Prostate gland (tissue), 2 donors: ENCODE results near the gene NAE1. TPM values are rescaled to one million over a fixed set of nuclear protein-coding genes. Genes with fewer than 3 reads are reported as not detected.

Experiments used
- DNase-seq: peaks from one replicate; pipeline ENCODE4 v3.0.0-alpha.2; 2019; ENCODE audit warnings: low spot score
- H3K27ac ChIP-seq, 2 donors: fragments of 200-600 bp; sonication (generic); 2 replicates each; pipeline ENCODE4 v1.5.1; 2017 to 2019
- H3K27me3 ChIP-seq: fragments of 200-600 bp; sonication (generic); replicated peaks from 2 replicates; pipeline ENCODE4 v1.5.1; 2019; ENCODE audit not compliant: insufficient read depth
- H3K36me3 ChIP-seq, 2 donors: fragments of 200-600 bp; sonication (generic); 1 replicate in 1 of 2; 2 replicates in 1 of 2; pipeline versions ENCODE4 v1.5.1 to v1.8.1; 2017 to 2019
- H3K4me1 ChIP-seq: fragments of 200-600 bp; sonication (generic); replicated peaks from 2 replicates; pipeline ENCODE4 v1.5.1; 2019
- H3K4me3 ChIP-seq, 2 donors: fragments of 200-600 bp; sonication (generic); 2 replicates each; pipeline ENCODE4 v1.5.1; 2017 to 2019
- H3K9me3 ChIP-seq: fragments of 200-600 bp; sonication (generic); 2 replicates; pipeline ENCODE4 v1.5.1; 2017
- CTCF ChIP-seq, 4 experiments: fragments of 200-600 bp in 2 of 4; fragments of 450-650 bp in 2 of 4; sonication (generic) in 2 of 4; IDR thresholded peaks; 1 replicate in 3 of 4; 2 replicates in 1 of 4; pipeline ENCODE4 v1.5.1; 2016 to 2019; ENCODE audit warnings: antibody characterized with exemption in 4 of 4, mild to moderate bottlenecking in 2 of 4, moderate library complexity in 2 of 4
- POLR2A ChIP-seq: fragments of 450-650 bp; IDR thresholded peaks from one replicate; pipeline ENCODE4 v1.6.1; 2016; ENCODE audit warnings: antibody characterized with exemption, mild to moderate bottlenecking
- POLR2AphosphoS5 ChIP-seq: sonication (generic); formaldehyde crosslinking; IDR thresholded peaks from one replicate; pipeline ENCODE4 v1.6.1; 2017; ENCODE audit warnings: antibody characterized with exemption
- WGBS: methylation state at CpG from one replicate; pipeline ENCODE4 v1.1.5; 2018; 5-methylcytosine and 5-hydroxymethylcytosine counted together
- intact Hi-C: fragments of 100-400 bp; cut with DNase I; formaldehyde crosslinking; loops from one replicate; pipeline ENCODE4 v1.14.2; 2022
- total RNA-seq, 2 donors: library from RNA; depleted of rRNA; stranded (reverse); fragments of >200 nt; gene quantifications; one replicate each; pipeline ENCODE4 v1.1.0, GENCODE V29; 2016

NAE1 gene
- total RNA-seq, 2 donors from 2014 or later = 39.6 to 58.2 TPM

DNA sequence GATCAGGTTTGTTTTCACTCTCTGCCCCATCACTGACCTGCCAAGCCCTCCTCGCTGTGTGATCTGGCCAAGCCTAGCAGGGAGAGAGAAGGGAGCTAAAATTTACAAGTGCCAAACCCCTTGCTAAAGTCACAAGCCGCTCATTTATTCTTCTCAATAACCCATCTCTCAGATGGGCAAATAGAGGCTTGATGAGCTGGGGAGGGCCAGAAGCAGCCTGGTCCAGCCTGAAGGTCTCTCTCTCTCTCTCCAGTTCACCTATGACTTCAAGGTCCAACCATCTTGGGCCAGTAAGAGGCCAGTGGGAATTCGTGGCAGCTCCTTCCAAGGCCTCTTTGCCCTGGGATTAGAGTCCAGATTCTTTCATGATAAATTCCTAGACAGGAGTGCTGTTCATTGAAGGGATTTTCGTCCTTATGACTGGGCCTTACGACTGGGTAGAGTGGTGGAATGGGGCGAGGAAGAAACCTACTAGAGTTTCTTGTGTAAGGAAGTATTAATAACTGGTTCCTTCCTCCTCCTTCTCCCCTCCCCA, 16.8 kb upstream of the NAE1 start:
- TF ChIP-seq POLR2A = no peak
- no peak for TF ChIP-seq CTCF (IDR thresholded peaks at IDR 0.05)
- TF ChIP-seq POLR2AphosphoS5 = no peak
- 90% methylated on average over 6 of the region's 6 CpGs for WGBS
- Histone ChIP-seq H3K4me1 (peaks cover 3% of the 10 kb centered on the region), H3K9me3 (no peaks in the 10 kb centered on the region), H3K27ac (no peak overlapping the region), H3K27me3 (peaks cover 5% of the 10 kb centered on the region), H3K36me3 (no peaks in the 10 kb centered on the region), H3K4me3 (no peak overlapping the region)
- no peak for DNase-seq
- intact Hi-C loops = no loop called here

DNA sequence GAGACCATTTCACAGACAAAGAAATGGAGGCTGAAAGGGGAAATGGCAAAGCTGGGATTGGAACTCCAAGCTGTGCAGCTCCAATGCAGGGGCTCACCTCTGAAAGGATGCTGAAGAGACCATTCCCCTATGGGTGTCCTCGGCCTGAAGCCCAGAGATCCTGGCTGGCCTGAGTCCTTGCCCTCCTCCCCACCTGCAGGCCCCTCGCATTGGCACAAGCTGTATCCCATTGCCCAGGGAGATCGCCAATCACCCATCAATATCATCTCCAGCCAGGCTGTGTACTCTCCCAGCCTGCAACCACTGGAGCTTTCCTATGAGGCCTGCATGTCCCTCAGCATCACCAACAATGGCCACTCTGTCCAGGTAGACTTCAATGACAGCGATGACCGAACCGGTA, 16.1 kb upstream of the NAE1 start:
- peaks cover 5% of the 10 kb centered on the region for H3K27me3 ChIP-seq
- H3K27ac ChIP-seq = no peak overlapping the region
- 95% methylated on average over 6 of the region's 6 CpGs for WGBS
- no peak for DNase-seq
- H3K4me1 ChIP-seq = peaks cover 3% of the 10 kb centered on the region
- no peaks in the 10 kb centered on the region for H3K36me3 ChIP-seq
- no peak for TF ChIP-seq CTCF (IDR thresholded peaks at IDR 0.05)
- no peak for TF ChIP-seq POLR2AphosphoS5
- no peak for TF ChIP-seq POLR2A
- intact Hi-C loops = no loop called here
- H3K4me3 ChIP-seq = no peak overlapping the region
- H3K9me3 ChIP-seq = no peaks in the 10 kb centered on the region

DNA sequence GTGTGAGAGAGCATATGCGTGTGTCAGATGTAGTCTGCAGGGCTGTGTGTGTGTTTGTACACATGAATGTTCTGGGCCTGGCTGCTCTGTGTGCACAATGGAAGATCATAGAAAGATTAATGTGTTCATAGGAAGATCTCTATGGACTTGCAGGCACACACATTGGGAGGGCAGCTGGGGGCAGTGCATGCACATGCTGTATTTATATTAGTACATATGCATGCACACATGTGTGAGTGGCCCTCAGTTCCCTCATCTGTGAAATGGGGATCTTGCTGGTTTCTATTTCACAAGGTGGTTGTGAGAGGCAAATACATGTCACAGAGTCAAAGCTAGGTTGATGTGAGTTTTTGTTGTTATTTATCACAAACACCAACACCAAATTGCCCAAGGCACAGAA, 15.5 kb upstream of the NAE1 start:
- H3K27ac ChIP-seq = no peak overlapping the region
- H3K9me3 ChIP-seq = no peaks in the 10 kb centered on the region
- 100% methylated on average over 1 of the region's 1 CpG for WGBS
- peaks cover 3% of the 10 kb centered on the region for H3K4me1 ChIP-seq
- intact Hi-C loops = no loop called here
- H3K36me3 ChIP-seq = no peaks in the 10 kb centered on the region
- DNase-seq = no peak
- TF ChIP-seq CTCF (IDR thresholded peaks at IDR 0.05) = no peak
- TF ChIP-seq POLR2A = no peak
- no peak for TF ChIP-seq POLR2AphosphoS5
- H3K4me3 ChIP-seq = no peak overlapping the region
- peaks cover 5% of the 10 kb centered on the region for H3K27me3 ChIP-seq

GRCh38 chr16:66845791-66846221, 15.0 kb upstream of the NAE1 start:
- Histone ChIP-seq H3K4me3 (no peak overlapping the region), H3K4me1 (peaks cover 3% of the 10 kb centered on the region), H3K27me3 (peaks cover 5% of the 10 kb centered on the region), H3K36me3 (no peaks in the 10 kb centered on the region), H3K9me3 (no peaks in the 10 kb centered on the region), H3K27ac (no peak overlapping the region)
- WGBS = 50% methylated on average over 9 of the region's 9 CpGs
- no peak for DNase-seq
- intact Hi-C loops = no loop called here
- TF ChIP-seq POLR2A = no peak
- TF ChIP-seq POLR2AphosphoS5 = no peak
- TF ChIP-seq CTCF (IDR thresholded peaks at IDR 0.05) = no peak

DNA sequence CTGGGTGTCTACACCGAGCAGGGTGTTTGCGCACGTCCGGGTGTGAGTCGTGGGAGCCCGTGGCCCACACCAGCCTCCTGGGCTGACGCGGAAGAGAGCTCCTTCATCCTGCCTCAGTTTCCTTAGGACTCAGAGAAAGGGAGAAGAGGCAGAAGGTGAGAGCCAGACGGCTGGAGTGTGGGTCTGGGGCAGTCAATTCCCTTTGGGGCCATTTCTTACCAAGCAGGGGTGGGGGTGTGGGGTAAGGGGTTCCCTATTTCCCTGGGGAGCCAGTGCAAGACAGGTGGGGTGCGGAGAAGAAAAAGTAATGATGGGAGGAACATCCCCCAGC, 14.3 kb upstream of the NAE1 start:
- no peak overlapping the region for H3K27ac ChIP-seq
- peaks cover 3% of the 10 kb centered on the region for H3K4me1 ChIP-seq
- H3K9me3 ChIP-seq = no peaks in the 10 kb centered on the region
- WGBS = 12% methylated on average over 10 of the region's 10 CpGs
- intact Hi-C loops = no loop called here
- H3K36me3 ChIP-seq = no peaks in the 10 kb centered on the region
- peaks cover 5% of the 10 kb centered on the region for H3K27me3 ChIP-seq
- no peak for DNase-seq
- TF ChIP-seq CTCF (IDR thresholded peaks at IDR 0.05) (no peak), POLR2A (no peak), POLR2AphosphoS5 (no peak)
- peak overlapping the region; percentile 19 to 40 for H3K4me3 ChIP-seq
